ENCODE results near the gene CREB3L4.

CREB3L4 gene, protein sequence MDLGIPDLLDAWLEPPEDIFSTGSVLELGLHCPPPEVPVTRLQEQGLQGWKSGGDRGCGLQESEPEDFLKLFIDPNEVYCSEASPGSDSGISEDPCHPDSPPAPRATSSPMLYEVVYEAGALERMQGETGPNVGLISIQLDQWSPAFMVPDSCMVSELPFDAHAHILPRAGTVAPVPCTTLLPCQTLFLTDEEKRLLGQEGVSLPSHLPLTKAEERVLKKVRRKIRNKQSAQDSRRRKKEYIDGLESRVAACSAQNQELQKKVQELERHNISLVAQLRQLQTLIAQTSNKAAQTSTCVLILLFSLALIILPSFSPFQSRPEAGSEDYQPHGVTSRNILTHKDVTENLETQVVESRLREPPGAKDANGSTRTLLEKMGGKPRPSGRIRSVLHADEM

GRCh38 chr1:153967107-153967999 is at the start of gene CREB3L4:
Gene CREB3L4, plus strand, starts transcription at chr1:153967902. Its CDS starts 624 bp downstream, at chr1:153968526.
- in situ Hi-C loops (cut with MboI; ENCODE audit: low sequenced_read_pairs), result no loop called here

DNA sequence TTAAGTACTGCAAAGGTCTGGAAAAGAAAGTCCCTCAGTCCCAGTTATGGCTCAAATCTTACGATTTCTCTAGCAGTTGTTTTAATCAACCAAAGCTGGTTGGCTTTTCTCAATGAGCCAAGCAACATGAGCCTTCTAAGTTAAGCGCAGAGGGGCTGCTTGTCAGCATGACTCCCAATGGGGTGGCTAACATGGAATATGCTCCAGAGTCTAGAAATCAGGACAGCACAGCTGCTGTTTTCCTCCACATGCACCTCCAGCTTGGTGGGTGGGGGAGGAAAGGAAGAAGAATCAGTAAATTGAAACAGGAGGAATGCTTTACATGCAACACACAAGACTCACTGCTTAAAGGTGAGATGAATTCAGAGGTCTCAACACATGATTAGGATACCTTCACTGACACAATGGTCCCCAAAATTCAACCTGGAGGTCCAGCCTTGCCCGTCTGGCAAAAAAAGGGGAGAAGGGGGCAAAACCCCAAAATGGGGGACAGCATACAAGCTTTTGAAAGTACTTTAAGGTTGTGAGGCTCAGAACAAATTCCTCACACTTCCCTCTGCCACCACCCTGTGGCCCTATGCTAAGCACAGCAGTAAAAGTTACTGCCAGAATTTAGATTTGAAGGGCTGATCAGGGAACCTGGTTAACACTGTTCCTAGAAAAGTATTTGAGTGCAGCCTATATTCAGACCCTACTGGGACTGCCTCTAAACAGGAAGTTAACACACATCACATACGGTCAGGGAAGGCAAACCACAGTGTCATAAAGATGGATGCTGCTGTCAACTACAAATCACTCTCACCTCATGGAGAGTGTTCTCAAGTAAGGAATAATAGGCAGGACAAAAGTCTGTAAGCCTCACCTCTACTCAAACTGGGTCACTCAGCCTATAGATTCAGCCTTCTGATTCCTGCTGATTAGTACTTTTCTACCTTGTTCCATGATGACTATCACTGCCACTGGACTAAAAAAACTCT is 47.5 kb upstream of the CREB3L4 start:
- in situ Hi-C loops (cut with MboI; ENCODE audit: low sequenced_read_pairs), result no loop called here

DNA sequence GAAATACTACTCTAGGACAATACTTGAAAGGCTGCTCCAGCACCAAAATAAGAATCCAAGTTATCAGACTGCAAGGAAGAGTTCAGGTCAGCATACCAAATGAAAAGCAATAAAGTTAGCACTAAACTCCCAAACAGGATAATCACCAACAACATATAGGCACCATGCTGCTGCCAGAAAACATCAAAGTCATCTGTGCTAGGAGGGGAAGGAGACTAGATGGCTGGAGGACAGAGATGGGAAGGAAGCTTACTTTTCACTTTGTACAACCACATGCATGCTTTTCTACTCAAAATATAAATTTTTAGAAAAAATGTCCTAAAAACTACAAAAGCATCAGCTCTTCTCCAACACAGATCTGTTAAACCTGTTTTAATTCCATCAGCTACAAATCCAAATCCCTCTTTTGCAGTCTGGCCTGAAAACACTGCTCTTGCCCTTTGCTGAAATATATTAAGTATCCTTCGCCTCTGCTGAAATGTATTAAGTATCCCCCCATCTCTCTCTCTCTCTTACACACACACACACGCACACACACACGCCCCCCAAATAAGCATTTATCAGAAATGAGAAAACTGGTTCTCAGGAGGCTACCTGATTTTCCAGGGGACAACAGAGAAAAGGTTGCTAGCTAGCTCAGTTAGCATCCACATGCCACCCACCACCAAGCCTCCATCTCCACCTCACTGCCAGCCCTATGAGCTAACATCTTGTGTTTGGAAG is 46.5 kb upstream of the CREB3L4 start:
- in situ Hi-C loops (cut with MboI; ENCODE audit: low sequenced_read_pairs), result no loop called here

GRCh38 chr1:153921803-153922075 is 46.0 kb upstream of the CREB3L4 start:
- in situ Hi-C loops (cut with MboI; ENCODE audit: low sequenced_read_pairs), result no loop called here

- in situ Hi-C loops (cut with MboI; ENCODE audit: low sequenced_read_pairs), result no loop called here
These were observed 45.4 kb upstream of the CREB3L4 start for GRCh38 chr1:153922076-153922971.

GRCh38 chr1:153922972-153923925 is 44.5 kb upstream of the CREB3L4 start, which contains the start of gene GATAD2B:
Gene GATAD2B, minus strand, starts transcription at chr1:153922972. Its CDS starts 94,625 bp downstream, at chr1:153828347.
- in situ Hi-C loops (cut with MboI; ENCODE audit: low sequenced_read_pairs), result no loop called here

DNA sequence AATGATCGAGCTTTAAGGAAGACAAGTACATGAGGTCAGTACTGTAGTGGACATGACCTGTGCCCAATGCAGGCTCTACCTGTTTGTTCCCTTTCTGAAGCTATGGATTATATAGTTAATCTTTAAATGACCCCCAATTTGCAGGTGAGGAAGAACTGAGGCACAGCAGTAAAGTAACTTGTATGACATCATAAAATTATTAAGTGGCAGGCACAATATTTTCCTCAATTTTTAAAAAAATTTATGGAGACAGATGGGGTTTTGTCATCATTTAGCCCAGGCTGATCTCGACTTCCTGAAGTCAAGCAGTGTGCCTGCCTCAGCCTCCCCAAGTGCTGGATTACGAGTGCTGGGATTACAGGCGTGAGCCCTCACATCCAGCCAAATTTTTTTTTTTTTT is 41.3 kb upstream of the CREB3L4 start:
- in situ Hi-C loops (cut with MboI; ENCODE audit: low sequenced_read_pairs), result no loop called here

GRCh38 chr1:153928245-153928644 is 39.5 kb upstream of the CREB3L4 start:
- in situ Hi-C loops (cut with MboI; ENCODE audit: low sequenced_read_pairs), result no loop called here

GRCh38 chr1:153928791-153929341 is 38.8 kb upstream of the CREB3L4 start:
- in situ Hi-C loops (cut with MboI; ENCODE audit: low sequenced_read_pairs), result no loop called here

DNA sequence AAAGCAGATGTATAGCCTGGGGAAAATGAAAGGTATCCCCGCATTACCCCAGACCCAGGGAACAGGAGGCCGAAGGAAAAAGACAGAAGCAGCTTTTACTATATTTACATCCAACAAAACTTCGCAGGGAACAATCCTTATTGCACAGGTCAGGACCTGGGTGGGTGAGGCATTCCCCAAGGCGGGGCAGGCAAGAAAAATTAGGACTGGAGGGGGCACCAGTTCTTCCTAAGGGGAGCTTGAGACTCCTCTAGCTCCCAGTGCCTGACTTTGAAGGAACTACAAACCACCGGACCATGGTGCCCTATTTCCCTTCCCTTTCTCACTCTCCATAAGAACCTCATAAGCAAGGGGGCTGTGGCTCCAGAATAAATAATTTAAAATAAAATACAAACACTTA is 38.3 kb upstream of the CREB3L4 start:
- in situ Hi-C loops (cut with MboI; ENCODE audit: low sequenced_read_pairs), result no loop called here

GRCh38 chr1:153929981-153930948 is 37.4 kb upstream of the CREB3L4 start:
- in situ Hi-C loops (cut with MboI; ENCODE audit: low sequenced_read_pairs), result no loop called here

DNA sequence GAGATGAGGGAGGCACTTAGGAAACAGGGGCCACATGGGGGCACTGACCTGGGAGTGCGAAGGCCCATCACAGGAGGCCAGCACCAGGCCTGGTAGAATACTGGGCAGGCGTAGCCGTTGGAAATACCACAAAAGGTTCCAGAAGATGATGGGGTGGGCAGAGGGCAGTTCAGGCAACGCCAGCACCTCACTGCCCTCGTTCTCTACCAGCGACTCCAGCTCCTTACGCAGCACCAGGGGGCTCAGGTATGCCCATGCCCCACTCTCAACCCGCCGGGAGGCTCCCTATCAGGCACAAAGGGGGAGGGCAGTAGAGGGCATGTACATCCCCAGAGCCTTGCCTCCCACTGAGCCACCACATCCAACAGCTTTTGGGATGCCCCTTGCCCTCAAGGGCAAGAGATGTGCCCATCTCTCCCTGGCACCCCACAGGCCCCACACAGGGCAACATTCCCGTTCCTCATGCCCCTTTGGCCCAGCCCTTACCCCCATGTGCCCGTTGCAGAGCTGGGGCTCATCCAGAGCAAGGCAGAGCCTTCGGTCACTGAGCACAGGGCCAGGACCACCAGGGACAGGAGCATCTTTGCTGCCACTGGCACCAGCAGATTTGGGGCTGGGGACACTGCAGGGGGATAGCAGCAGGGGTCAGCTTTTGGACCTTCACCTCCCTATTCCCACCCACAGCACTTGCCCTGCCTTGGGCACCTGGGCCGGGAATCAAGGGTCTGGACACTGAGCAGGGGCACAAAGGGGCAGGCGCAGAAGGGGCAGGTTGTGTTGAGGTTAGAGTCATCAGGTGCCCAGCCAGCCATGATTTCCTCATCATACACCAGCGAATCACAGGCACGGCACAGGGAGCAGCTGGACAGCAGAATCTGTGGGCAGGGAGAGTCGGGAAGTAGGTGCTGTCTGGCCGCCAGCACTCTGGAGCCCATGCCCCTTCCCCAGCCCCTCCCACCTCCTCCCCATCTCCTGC is 35.3 kb upstream of the CREB3L4 start:
- in situ Hi-C loops (cut with MboI; ENCODE audit: low sequenced_read_pairs), result no loop called here

DNA sequence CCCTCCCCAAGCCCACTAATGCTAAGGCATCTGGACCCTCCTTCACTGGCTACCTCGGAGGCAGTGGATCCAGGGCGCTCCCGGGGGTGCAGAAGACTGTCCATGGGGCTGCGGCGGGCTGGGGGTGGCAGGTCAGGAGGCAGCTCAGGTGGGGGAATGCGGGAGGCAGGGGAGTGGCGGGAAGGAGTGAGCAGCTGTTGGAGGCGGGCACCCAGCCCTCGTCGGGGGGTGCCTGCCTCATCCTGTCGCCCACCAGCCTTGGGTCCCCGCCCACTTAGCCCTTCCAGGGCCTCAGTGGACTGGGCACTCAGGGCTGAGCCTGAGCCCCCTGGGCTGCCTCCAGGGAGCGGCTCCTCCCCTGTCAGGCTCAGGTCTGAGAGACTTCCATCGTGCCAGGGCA is 34.3 kb upstream of the CREB3L4 start:
- in situ Hi-C loops (cut with MboI; ENCODE audit: low sequenced_read_pairs), result no loop called here

DNA sequence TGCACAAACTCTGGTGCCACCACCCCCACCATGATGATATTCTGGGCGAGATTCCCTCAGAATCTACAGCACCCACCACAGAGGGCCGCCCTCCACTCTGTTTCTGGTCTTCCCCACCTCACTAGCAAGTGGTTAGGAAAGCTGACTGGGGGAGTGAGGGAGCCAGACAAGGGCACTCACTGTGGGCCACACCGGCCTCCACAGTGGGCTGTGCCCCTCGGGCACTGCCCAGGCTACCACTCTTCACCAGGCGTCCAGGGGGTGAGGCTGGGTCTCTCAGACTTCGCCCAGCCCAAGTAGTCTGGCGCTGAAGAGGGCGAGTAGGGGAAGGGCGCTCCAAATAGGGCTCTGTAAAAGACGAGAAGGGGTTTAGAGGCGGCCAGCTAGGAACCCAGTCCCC is 33.7 kb upstream of the CREB3L4 start:
- in situ Hi-C loops (cut with MboI; ENCODE audit: low sequenced_read_pairs), result no loop called here

DNA sequence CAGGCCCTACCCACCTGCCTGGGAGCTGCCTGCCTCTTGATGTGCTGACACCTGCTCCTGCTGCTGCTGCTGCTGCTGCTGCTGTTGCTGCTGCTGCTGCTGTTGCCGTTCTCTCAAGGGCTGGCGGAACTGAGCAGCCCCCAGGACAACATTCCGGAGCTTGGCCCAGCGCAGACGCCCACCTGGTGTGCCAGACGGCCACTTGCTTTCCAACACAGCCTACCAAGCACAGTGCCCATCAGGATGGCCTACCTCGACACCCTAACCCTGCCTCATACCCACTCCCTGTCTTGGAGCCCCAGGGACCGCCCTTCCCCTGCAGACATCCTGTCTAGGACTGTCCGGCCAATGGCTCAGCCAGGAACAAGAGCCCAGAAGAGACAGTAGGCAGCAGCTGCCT is 33.0 kb upstream of the CREB3L4 start:
- in situ Hi-C loops (cut with MboI; ENCODE audit: low sequenced_read_pairs), result no loop called here
